OCI-LY7 (cell line): ENCODE data around the gene CACNB2. TPM values are rescaled to one million over a fixed set of nuclear protein-coding genes. Genes with fewer than 3 reads are reported as not detected.

Experiments
- Bru-seq: library from RNA; stranded (reverse); fragments of 400-500 nt; gene quantifications from one replicate; lab custom pipeline; 2021; lab: Mats Ljungman, UMichigan
- BruChase-seq, 2 experiments: library from RNA; stranded (reverse); fragments of 400-500 nt; gene quantifications; one replicate each; lab custom pipeline; 2021; lab: Mats Ljungman, UMichigan
- BruUV-seq: library from RNA; stranded (reverse); fragments of 400-500 nt; replicated peaks from 2 replicates; lab custom pipeline; 2021; lab: Mats Ljungman, UMichigan
- CTCF ChIA-PET: fragments of 300-600 bp; sonication (Branson Sonifier 250); formaldehyde crosslinking; loops from one replicate; lab custom pipeline; 2022; ENCODE audit warnings: antibody characterized with exemption; ENCODE audit not compliant: unreplicated experiment; lab: Charles Lee
- POLR2A ChIA-PET: fragments of 300-600 bp; sonication (Branson Sonifier 250); formaldehyde crosslinking; loops from one replicate; lab custom pipeline; 2022; ENCODE audit warnings: antibody characterized with exemption; lab: Charles Lee
- DNase-seq: peaks from one replicate; pipeline ENCODE4 v3.0.0-alpha.2; 2015; ENCODE audit warnings: low spot score
- H2AFZ ChIP-seq: fragments of 200-600 bp; sonication (generic), shearing (Covaris generic); 2 replicates; pipeline ENCODE4 v1.6.1; 2014; ENCODE audit warnings: mild to moderate bottlenecking, antibody characterized with exemption, low read length, moderate library complexity
- H3K27ac ChIP-seq: fragments of 200-600 bp; sonication (generic); 2 replicates; pipeline ENCODE4 v1.5.1; 2014; ENCODE audit warnings: mixed run types, low read depth, mild to moderate bottlenecking, moderate library complexity, low read length, inconsistent platforms; ENCODE audit not compliant: poor library complexity, severe bottlenecking
- H3K36me3 ChIP-seq: fragments of 200-600 bp; sonication (generic); 2 replicates; pipeline ENCODE4 v1.6.1; 2014; ENCODE audit warnings: mild to moderate bottlenecking, antibody characterized with exemption, low read length, moderate library complexity, mixed read lengths; ENCODE audit not compliant: insufficient read depth
- H3K4me1 ChIP-seq: fragments of 200-600 bp; sonication (generic); 2 replicates; pipeline ENCODE4 v1.5.1; 2014; ENCODE audit warnings: mild to moderate bottlenecking, low read length; ENCODE audit not compliant: insufficient read depth, poor library complexity, severe bottlenecking
- H3K4me2 ChIP-seq: fragments of 200-600 bp; sonication (generic); 2 replicates; pipeline ENCODE4 v1.6.1; 2014; ENCODE audit warnings: mild to moderate bottlenecking, low read length
- H3K4me3 ChIP-seq: fragments of 200-600 bp; sonication (generic); 2 replicates; pipeline ENCODE4 v1.5.1; 2014; ENCODE audit warnings: mild to moderate bottlenecking, low read depth, low read length; ENCODE audit not compliant: poor library complexity, severe bottlenecking
- H3K79me2 ChIP-seq: fragments of 200-600 bp; sonication (generic); 2 replicates; pipeline ENCODE4 v1.6.1; 2016; ENCODE audit warnings: low read depth, mild to moderate bottlenecking, low read length, moderate library complexity, mixed read lengths; ENCODE audit not compliant: insufficient read depth
- H3K9me2 ChIP-seq: fragments of 200-600 bp; sonication (generic); 2 replicates; pipeline ENCODE4 v1.6.1; 2016; ENCODE audit warnings: mild to moderate bottlenecking, low read length, mixed read lengths; ENCODE audit not compliant: insufficient read depth
- H3K9me3 ChIP-seq: fragments of 200-600 bp; sonication (generic); 2 replicates; pipeline ENCODE4 v1.6.1; 2014; ENCODE audit warnings: mild to moderate bottlenecking, mixed run types, low read length, mixed read lengths
- H4K20me1 ChIP-seq: fragments of 200-600 bp; sonication (generic); 2 replicates; pipeline ENCODE4 v1.6.1; 2014; ENCODE audit warnings: mild to moderate bottlenecking, antibody characterized with exemption, low read length, moderate library complexity, mixed read lengths; ENCODE audit not compliant: insufficient read depth
- CTCF ChIP-seq: fragments of 200-600 bp; sonication (generic); conservative IDR thresholded peaks from 2 replicates; pipeline ENCODE4 v1.5.1; 2014; ENCODE audit warnings: mild to moderate bottlenecking, antibody characterized with exemption, low read length, moderate library complexity, mixed read lengths
- EZH2phosphoT487 ChIP-seq: fragments of 200-600 bp; sonication (generic); IDR thresholded peaks from 2 replicates; pipeline ENCODE4 v1.6.1; 2018; ENCODE audit warnings: low read depth, borderline replicate concordance, mild to moderate bottlenecking, mixed run types, antibody characterized with exemption, low read length, moderate library complexity, mixed read lengths
- intact Hi-C: fragments of 100-400 bp; cut with micrococcal nuclease; formaldehyde crosslinking; loops from one replicate; pipeline ENCODE4 v1.10.0; 2022; ENCODE audit not compliant: unreplicated experiment
- long read RNA-seq: library from polyadenylated mRNA; stranded (forward); transcript quantifications from one replicate; pipeline ENCODE4 v2.0.0, GENCODE V29; 2022
- total RNA-seq, 2 experiments: library from RNA; depleted of rRNA in 1 of 2; stranded (reverse); fragments of >200 nt in 1 of 2; shearing (Covaris generic) in 1 of 2; gene quantifications; 2 replicates each; pipeline ENCODE4 v1.2.3, GENCODE V29; 2014 to 2022

The CACNB2 gene
- total RNA-seq (2014; rRNA removed; shearing (Covaris generic)) = not detected in 2 replicates
- total RNA-seq (2022) = not detected in 2 replicates
- Bru-seq, nascent RNA = percentile 1 among the genes with signal in this experiment
- BruChase-seq, experiment 1, labeled RNA remaining after a 6-hour chase = percentile 2 among the genes with signal in this experiment
- BruChase-seq, experiment 2, labeled RNA remaining after a 2-hour chase = percentile 1 among the genes with signal in this experiment
- long read RNA-seq = 0 reads

- no peaks in the 10 kb centered on the region for H3K4me1 ChIP-seq
- H3K9me3 ChIP-seq = no peaks in the 10 kb centered on the region
- intact Hi-C loops = no loop called here
- H3K79me2 ChIP-seq = no peaks in the 10 kb centered on the region
- TF ChIP-seq EZH2phosphoT487 (no peak), CTCF (no peak)
- no peak within 1 kb of the TSS for H3K27ac ChIP-seq
- H3K9me2 ChIP-seq = no peaks in the 10 kb centered on the region
- no peak within 1 kb of the TSS for H3K4me2 ChIP-seq
- no TSS peak for BruUV-seq
- H2AFZ ChIP-seq = no peak within 1 kb of the TSS
- DNase-seq = no peak
- H3K36me3 ChIP-seq = no peaks in the 10 kb centered on the region
- CTCF ChIA-PET = no interaction called here
- POLR2A ChIA-PET = no interaction called here
- H3K4me3 ChIP-seq = no peak within 1 kb of the TSS
- no peaks in the 10 kb centered on the region for H4K20me1 ChIP-seq
These were observed at the start of gene CACNB2 for GRCh38 chr10:18140149-18140956. Gene CACNB2 (plus strand): TSS chr10:18140424.

GRCh38 chr10:18094332-18094731, 45.9 kb upstream of the CACNB2 start:
- Histone ChIP-seq H4K20me1 (no peaks in the 10 kb centered on the region), H3K27ac (no peak overlapping the region), H3K9me3 (no peaks in the 10 kb centered on the region), H2AFZ (no peak overlapping the region), H3K4me2 (no peak overlapping the region), H3K9me2 (no peaks in the 10 kb centered on the region), H3K4me3 (no peak overlapping the region), H3K79me2 (no peaks in the 10 kb centered on the region), H3K4me1 (no peaks in the 10 kb centered on the region), H3K36me3 (no peaks in the 10 kb centered on the region)
- intact Hi-C loops = no loop called here
- CTCF ChIA-PET = no interaction called here
- TF ChIP-seq CTCF (no peak), EZH2phosphoT487 (no peak)
- POLR2A ChIA-PET = interaction anchor here (0.7 kb wide), 1 partner anchor 334 kb away, joined by 3 read pairs; no protein-coding TSS in a partner anchor
- no peak for DNase-seq
- no TSS peak for BruUV-seq

GRCh38 chr10:18094793-18095192, 45.4 kb upstream of the CACNB2 start:
- H3K27ac ChIP-seq = no peak overlapping the region
- intact Hi-C loops = no loop called here
- no peaks in the 10 kb centered on the region for H3K9me3 ChIP-seq
- ChIA-PET POLR2A (interaction anchor here (0.7 kb wide), 1 partner anchor 334 kb away, joined by 3 read pairs; no protein-coding TSS in a partner anchor), CTCF (no interaction called here)
- H3K4me2 ChIP-seq = no peak overlapping the region
- no peaks in the 10 kb centered on the region for H3K4me1 ChIP-seq
- no peak overlapping the region for H3K4me3 ChIP-seq
- TF ChIP-seq EZH2phosphoT487 = no peak
- no peak for TF ChIP-seq CTCF
- no peaks in the 10 kb centered on the region for H4K20me1 ChIP-seq
- no TSS peak for BruUV-seq
- H3K79me2 ChIP-seq = no peaks in the 10 kb centered on the region
- H2AFZ ChIP-seq = no peak overlapping the region
- no peaks in the 10 kb centered on the region for H3K9me2 ChIP-seq
- no peak for DNase-seq
- no peaks in the 10 kb centered on the region for H3K36me3 ChIP-seq
